GM21737 (cell line): ENCODE data around the gene ETHE1.
"Not testable (repeated sequence)": the region's sequence is repeated elsewhere in the genome, so short reads cannot be mapped to it uniquely, and the experiment has no call there.

Source experiments
- ATAC-seq: cut with Tn5 transposase; IDR thresholded peaks from one replicate; pipeline ENCODE4 v1.9.1; 2021; ENCODE audit warnings: mild to moderate bottlenecking, moderate library complexity; ENCODE audit not compliant: unreplicated experiment

The ETHE1 gene

GRCh38 chr19:43552616-43553015, 25.6 kb upstream of the ETHE1 start:
- ATAC-seq: no peak

- no peak for ATAC-seq
Measured at GRCh38 chr19:43552198-43552450, 25.1 kb upstream of the ETHE1 start.

GRCh38 chr19:43551399-43552197, 24.6 kb upstream of the ETHE1 start:
- ATAC-seq: no peak

GRCh38 chr19:43548706-43549105, 21.7 kb upstream of the ETHE1 start:
- ATAC-seq: no peak

GRCh38 chr19:43547926-43548325, 20.9 kb upstream of the ETHE1 start:
- ATAC-seq: not testable (repeated sequence)

- ATAC-seq: no peak
Measured at GRCh38 chr19:43546581-43546980, 19.6 kb upstream of the ETHE1 start.

- no peak for ATAC-seq
Measured at GRCh38 chr19:43545981-43546380, 19.0 kb upstream of the ETHE1 start.

- ATAC-seq: no peak
Measured at GRCh38 chr19:43545276-43545675, 18.3 kb upstream of the ETHE1 start.

- ATAC-seq: no peak
Measured at GRCh38 chr19:43544077-43544476, 17.1 kb upstream of the ETHE1 start.

GRCh38 chr19:43541920-43542650, 15.1 kb upstream of the ETHE1 start:
- ATAC-seq: no peak

GRCh38 chr19:43540381-43540780, 13.4 kb upstream of the ETHE1 start:
- no peak for ATAC-seq

GRCh38 chr19:43538922-43539321, 11.9 kb upstream of the ETHE1 start:
- no peak for ATAC-seq

- no peak for ATAC-seq
Measured at GRCh38 chr19:43534816-43535761, 8.1 kb upstream of the ETHE1 start.

GRCh38 chr19:43534305-43534815, 7.4 kb upstream of the ETHE1 start:
- peak; percentile 3 for ATAC-seq

GRCh38 chr19:43533546-43534304, 6.7 kb upstream of the ETHE1 start:
- ATAC-seq: peak; percentile 55

- peak; percentile 50 for ATAC-seq
Measured at GRCh38 chr19:43532962-43533545, 6.1 kb upstream of the ETHE1 start, which contains the start of gene ZNF575. Gene ZNF575, plus strand, starts transcription at chr19:43533188. Its CDS starts 1,235 bp downstream, at chr19:43534423.

GRCh38 chr19:43532571-43532961, 5.6 kb upstream of the ETHE1 start:
- no peak for ATAC-seq

GRCh38 chr19:43527860-43528622, 1.0 kb upstream of the ETHE1 start:
- no peak for ATAC-seq
